ENCODE measurements around the gene VIPR2. TPM values are rescaled to one million over a fixed set of nuclear protein-coding genes. Genes with fewer than 3 reads are reported as not detected.

Gene VIPR2
- total and polyA plus RNA-seq, 4 donors: 6.0 to 11.3 (median 8.4) TPM

DNA sequence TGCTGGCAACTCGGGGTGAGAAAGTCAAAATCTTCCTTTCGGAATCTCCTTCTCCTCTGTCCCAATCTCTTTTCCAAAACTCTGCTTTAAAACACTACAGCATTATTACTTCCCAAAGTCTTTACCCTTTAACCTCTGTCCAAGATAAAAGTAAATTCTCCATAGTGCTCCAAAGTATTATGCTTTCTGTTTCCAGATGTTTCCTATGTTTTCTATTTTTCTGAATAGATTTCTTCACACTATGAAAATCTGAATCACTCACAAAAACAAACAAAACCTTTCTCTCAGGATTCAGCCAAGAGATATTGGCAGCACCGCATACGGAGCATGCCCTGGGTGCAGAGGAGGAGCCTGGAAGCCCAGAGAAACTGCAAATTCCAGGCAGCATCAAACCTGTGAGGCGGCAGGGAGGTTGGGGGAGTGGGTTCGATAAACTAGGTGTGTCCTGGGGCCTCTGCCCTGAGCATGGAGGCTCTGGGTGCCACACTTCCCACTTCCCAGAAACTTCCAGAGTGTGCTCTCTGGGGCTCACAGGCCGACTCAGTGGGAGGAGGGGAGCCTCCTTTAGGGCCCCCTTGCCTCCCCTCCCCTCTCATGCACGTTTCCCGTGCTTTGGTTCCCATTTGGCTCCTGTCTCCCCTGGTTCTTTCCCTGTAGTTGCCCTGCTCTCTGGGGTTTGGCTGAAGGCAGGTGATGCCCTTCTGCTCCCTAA is 35.6 kb downstream of the VIPR2 start:
- no peak for DNase-seq (ENCODE audit: low read depth in 4 of 6, low spot score in 6 of 6)
- H3K4me1 ChIP-seq (ENCODE audit: control insufficient read depth, insufficient read depth, low read length): peaks cover 30% of the 10 kb centered on the region
- no peak overlapping the region for H3K27ac ChIP-seq (ENCODE audit: low read depth, low read length)
- H3K4me3 ChIP-seq (ENCODE audit: low read depth, low read length): no peak overlapping the region
- H3K36me3 ChIP-seq (ENCODE audit: control insufficient read depth, insufficient read depth, low read length): peaks cover 21% of the 10 kb centered on the region
- 44% methylated on average over 5 of the region's 9 CpGs for WGBS (ENCODE audit: insufficient coverage)
- peaks cover 2% of the 10 kb centered on the region for H3K27me3 ChIP-seq (ENCODE audit: control insufficient read depth, insufficient read depth, low read length)
- no peaks in the 10 kb centered on the region for H3K9me3 ChIP-seq (ENCODE audit: control insufficient read depth, insufficient read depth, low read length)

DNA sequence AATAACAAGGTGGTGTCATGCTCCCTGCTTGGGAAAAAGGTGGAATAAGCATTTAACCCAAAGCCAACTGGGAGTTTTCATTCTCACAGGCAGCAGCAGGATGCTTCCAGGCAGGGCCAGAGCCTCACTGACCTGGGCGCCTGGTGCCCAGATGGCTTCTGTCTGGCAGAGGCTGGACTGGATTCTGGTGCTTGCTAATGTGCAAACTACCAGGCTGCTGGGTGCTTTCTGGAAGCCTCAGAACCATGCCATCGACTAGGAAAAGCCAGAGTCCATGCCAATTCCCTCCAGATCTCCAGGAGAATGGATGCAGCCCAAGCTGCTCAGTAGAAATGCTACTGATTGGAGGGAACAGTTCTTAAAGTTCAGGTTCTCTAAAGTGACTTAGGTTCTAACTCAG is 36.2 kb downstream of the VIPR2 start:
- Histone ChIP-seq H3K4me1 (ENCODE audit: control insufficient read depth, insufficient read depth, low read length) (peaks cover 30% of the 10 kb centered on the region), H3K27me3 (ENCODE audit: control insufficient read depth, insufficient read depth, low read length) (peaks cover 2% of the 10 kb centered on the region), H3K27ac (ENCODE audit: low read depth, low read length) (no peak overlapping the region), H3K4me3 (ENCODE audit: low read depth, low read length) (no peak overlapping the region), H3K36me3 (ENCODE audit: control insufficient read depth, insufficient read depth, low read length) (peaks cover 21% of the 10 kb centered on the region), H3K9me3 (ENCODE audit: control insufficient read depth, insufficient read depth, low read length) (no peaks in the 10 kb centered on the region)
- 86% methylated on average over 1 of the region's 2 CpGs for WGBS (ENCODE audit: insufficient coverage)
- no peak for DNase-seq (ENCODE audit: low read depth in 4 of 6, low spot score in 6 of 6)

DNA sequence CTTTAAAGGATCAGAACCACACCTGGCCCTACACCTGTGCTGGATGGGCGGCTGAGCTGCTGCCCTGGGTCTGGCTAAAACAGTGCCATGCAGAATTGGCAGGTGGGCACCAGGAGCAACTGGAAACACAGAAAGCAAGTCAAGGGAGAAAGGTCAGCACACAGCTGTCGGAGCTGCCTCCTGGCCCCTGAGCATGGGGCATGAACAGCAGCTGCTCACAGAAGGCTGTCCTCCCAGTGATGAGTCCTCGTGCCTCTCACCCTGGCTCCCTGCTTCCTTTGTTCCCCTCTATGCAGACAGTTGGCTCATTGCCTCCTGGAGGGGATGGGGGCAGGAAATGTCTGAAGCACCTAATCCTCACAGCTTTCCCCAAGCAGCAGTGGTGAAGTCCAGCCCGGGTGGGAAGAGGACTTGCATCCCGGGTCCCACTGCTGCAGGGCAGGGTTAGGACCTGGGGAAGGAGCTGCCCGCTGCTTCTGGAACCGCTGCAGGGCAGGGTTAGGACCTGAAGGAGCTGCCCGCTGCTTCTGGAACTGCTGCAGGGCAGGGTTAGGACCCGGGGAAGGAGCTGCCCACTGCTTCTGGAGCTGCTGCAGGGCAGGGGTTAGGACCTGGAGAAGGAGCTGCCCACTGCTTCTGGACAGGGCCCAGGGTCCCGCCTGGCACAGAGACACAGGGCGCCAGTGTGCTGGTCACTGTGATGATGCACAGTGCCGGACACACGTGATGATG is 37.3 kb downstream of the VIPR2 start:
- no peaks in the 10 kb centered on the region for H3K9me3 ChIP-seq (ENCODE audit: control insufficient read depth, insufficient read depth, low read length)
- no peak overlapping the region for H3K27ac ChIP-seq (ENCODE audit: low read depth, low read length)
- no peak overlapping the region for H3K4me3 ChIP-seq (ENCODE audit: low read depth, low read length)
- WGBS (ENCODE audit: insufficient coverage): 77% methylated on average over 11 of the region's 13 CpGs
- DNase-seq (ENCODE audit: low read depth in 4 of 6, low spot score in 6 of 6): no peak
- peaks cover 28% of the 10 kb centered on the region for H3K36me3 ChIP-seq (ENCODE audit: control insufficient read depth, insufficient read depth, low read length)
- H3K4me1 ChIP-seq (ENCODE audit: control insufficient read depth, insufficient read depth, low read length): peaks cover 30% of the 10 kb centered on the region
- peaks cover 2% of the 10 kb centered on the region for H3K27me3 ChIP-seq (ENCODE audit: control insufficient read depth, insufficient read depth, low read length)

DNA sequence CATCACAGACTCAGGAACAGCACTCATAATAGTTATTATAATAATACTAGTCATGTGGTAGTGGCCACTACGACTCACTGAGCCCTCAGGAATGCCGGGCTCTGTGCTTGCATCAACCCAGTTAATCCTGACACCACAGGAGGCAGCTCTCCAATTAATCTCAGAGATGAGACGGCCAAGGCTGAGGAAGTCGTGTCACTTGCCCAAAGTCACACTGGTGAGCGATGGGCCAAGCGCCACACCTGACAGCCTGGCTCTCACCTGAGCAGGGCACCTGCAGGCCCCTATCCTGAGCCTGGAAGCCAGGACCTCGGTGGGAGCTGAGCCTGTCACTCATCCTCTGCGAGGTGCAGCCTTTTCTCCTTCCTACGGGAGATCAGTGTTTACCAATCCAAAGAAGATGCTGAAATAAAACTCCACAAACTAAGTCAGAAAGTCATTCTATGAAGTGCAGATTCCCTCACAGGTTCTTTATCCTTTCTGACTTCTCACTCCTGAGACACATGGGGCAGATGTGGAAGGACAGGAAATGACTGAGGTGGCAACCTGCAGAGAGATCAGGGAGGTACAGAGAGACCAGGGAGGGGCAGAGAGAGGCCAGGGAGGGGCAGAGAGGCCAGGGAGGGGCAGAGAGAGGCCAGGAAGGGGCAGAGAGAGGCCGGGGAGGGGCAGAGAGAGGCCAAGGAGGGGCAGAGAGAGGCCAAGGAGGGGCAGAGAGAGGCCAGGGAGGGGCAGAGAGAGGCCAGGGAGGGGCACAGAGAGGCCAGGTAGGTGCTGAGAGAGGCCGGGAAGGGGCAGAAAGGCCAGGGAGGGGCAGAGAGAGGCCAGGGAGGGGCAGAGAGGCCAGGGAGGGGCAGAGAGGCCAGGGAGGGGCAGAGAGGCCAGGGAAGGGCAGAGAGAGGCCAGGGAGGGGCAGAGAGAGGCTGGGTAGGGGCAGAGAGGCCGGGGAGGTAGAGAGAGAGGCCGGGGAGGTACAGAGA is 38.5 kb downstream of the VIPR2 start:
- peaks cover 2% of the 10 kb centered on the region for H3K27me3 ChIP-seq (ENCODE audit: control insufficient read depth, insufficient read depth, low read length)
- no peak overlapping the region for H3K4me3 ChIP-seq (ENCODE audit: low read depth, low read length)
- WGBS (ENCODE audit: insufficient coverage): 69% methylated on average over 11 of the region's 13 CpGs
- H3K36me3 ChIP-seq (ENCODE audit: control insufficient read depth, insufficient read depth, low read length): peaks cover 28% of the 10 kb centered on the region
- no peak for DNase-seq (ENCODE audit: low read depth in 4 of 6, low spot score in 6 of 6)
- no peaks in the 10 kb centered on the region for H3K9me3 ChIP-seq (ENCODE audit: control insufficient read depth, insufficient read depth, low read length)
- H3K4me1 ChIP-seq (ENCODE audit: control insufficient read depth, insufficient read depth, low read length): peaks cover 27% of the 10 kb centered on the region
- no peak overlapping the region for H3K27ac ChIP-seq (ENCODE audit: low read depth, low read length)

DNA sequence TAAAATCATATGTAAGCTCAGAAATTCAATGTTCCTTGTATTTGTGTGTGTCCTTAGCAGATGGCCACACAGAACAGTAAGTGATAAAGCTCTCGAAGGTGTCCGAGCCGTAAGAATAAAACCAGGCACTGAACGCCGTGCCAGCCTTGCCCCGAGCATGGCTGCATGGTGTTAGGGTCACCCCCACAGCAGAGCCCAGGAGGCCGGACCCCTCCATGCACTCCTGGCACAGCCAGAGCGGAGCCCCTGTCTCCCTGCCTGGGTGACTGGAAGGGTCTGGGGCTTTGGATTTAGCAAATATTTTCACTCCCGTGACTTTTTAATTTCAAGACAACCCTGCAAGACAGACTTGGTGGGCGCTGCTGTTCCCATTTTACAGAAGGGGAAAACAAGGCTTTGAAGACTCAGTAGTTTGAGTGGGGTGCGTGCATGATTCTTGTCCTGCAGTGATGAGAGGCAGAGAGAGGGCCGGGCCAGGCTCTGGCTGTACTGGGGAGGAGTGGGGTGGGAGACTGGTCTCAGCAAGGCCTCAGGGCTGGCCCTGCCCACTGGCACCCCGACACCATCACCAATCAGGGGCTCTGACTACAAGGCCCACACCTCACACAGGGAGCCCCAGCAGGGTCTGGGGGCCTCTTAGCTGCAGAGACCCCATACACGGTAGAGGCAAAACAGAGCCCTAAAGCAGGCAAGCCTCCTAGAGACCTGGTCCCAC is 39.4 kb downstream of the VIPR2 start:
- Histone ChIP-seq H3K27ac (ENCODE audit: low read depth, low read length) (no peak overlapping the region), H3K4me1 (ENCODE audit: control insufficient read depth, insufficient read depth, low read length) (peaks cover 27% of the 10 kb centered on the region), H3K36me3 (ENCODE audit: control insufficient read depth, insufficient read depth, low read length) (peaks cover 28% of the 10 kb centered on the region), H3K9me3 (ENCODE audit: control insufficient read depth, insufficient read depth, low read length) (no peaks in the 10 kb centered on the region), H3K4me3 (ENCODE audit: low read depth, low read length) (no peak overlapping the region), H3K27me3 (ENCODE audit: control insufficient read depth, insufficient read depth, low read length) (peaks cover 2% of the 10 kb centered on the region)
- 96% methylated on average over 9 of the region's 14 CpGs for WGBS (ENCODE audit: insufficient coverage)
- DNase-seq (ENCODE audit: low read depth in 4 of 6, low spot score in 6 of 6): no peak

DNA sequence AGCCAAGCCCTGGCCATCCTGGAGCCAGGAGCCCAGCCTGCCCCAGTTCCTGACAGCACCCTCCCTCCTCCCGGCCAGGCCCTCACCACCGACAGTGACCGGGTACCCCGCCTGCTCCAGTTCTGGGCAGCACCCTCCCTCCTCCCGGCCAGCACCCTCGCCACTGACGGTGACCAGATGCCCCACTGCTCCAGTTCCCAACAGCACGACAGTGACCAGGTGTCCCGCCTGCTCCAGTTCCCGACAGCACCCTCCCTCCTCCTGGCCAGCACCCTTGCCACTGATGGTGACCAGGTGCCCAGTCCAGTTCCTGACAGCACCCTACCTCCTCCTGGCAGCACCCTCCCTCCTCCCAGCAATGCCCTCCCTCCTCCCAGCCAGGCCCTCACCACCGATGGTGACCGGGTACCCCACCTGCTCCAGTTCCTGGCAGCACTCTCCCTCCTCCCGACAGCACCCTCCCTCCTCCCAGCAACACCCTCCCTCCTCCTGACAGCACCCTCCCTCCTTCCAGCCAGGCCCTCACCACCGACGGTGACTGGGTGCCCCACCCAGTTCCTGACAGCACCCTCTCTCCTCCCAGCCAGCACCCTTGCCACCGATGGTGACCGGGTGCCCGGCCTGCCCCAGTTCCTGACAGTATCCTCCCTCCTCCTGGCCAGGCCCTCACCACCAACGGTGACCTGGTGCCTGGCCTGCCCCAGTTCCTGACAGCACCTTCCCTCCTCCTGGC is 40.3 kb downstream of the VIPR2 start:
- H3K4me1 ChIP-seq (ENCODE audit: control insufficient read depth, insufficient read depth, low read length): peaks cover 31% of the 10 kb centered on the region
- no peaks in the 10 kb centered on the region for H3K9me3 ChIP-seq (ENCODE audit: control insufficient read depth, insufficient read depth, low read length)
- no peak overlapping the region for H3K4me3 ChIP-seq (ENCODE audit: low read depth, low read length)
- peaks cover 30% of the 10 kb centered on the region for H3K36me3 ChIP-seq (ENCODE audit: control insufficient read depth, insufficient read depth, low read length)
- H3K27me3 ChIP-seq (ENCODE audit: control insufficient read depth, insufficient read depth, low read length): peaks cover 2% of the 10 kb centered on the region
- no peak for DNase-seq (ENCODE audit: low read depth in 4 of 6, low spot score in 6 of 6)
- H3K27ac ChIP-seq (ENCODE audit: low read depth, low read length): no peak overlapping the region
- WGBS (ENCODE audit: insufficient coverage): 85% methylated on average over 19 of the region's 19 CpGs

DNA sequence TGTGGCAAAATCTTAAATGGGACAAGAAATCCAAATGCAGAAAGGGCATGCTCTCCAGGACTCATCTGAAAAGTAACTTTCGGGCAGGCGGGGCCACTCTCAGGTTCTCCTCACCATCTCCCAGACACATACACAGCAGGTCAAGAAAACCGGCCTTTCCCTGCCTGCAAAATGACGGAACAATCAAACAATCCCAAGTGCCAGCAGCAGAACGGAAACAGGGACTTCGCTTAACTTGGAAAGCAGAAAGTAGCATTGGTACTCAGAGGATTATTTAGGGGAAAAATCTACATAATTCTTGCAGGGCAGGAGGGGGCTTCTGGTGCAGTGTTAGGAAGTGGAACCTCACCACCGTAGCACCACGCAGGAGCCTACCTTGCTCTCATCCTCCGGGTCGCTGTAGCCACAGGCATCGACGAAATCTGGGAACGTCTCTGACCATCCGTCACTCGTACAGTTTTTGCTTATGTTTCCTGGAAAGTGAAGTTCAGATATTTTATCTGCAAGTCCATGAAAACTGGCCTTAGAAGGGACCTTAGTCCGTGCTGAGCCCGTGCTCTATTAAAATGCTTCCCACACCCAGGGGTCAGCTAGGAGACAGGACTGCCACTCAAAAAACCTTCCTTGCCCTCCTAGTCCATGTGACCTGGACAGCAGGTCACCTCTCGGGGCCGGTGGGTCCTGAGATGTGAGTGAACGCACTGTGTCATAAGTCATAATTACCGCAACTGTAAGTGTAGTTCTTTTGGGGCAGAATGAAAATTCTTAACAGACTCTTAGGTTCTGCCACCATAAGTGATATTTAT is 41.1 kb downstream of the VIPR2 start:
- no peak overlapping the region for H3K4me3 ChIP-seq (ENCODE audit: low read depth, low read length)
- DNase-seq (ENCODE audit: low read depth in 4 of 6, low spot score in 6 of 6): no peak

DNA sequence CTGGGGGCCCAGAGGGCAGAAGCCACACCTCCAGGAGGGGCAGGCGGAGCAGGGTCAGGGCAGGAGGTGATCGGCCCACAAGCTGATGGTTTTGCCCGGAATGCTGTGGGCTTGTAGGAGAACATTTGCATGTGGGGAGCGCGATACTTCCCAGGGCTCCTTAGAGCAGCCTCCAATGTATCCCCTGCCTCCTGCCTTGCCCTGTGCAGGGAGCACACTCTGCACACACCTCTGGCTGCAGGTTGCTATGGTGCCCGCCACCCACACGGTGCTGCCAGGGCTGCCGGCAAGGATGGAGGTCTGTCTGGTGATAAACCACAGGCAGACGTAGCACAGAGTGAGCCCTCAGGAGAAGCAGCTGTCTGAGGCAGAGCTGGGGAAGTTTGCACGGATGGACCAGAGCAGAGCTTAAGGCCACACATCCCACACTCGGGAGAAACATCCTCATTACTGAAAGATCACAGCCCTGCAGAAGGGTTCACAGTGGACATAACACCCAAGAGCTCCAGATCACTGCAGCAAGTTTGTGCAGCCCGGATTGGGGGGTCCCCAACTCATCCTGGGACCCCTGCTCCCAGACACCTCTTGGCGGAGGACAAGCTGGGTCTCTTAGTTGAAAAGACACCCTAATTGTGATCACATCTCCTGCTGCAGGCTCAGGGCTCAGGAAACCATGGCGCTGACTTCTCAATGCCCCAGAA is 41.8 kb downstream of the VIPR2 start:
- no peak overlapping the region for H3K4me3 ChIP-seq (ENCODE audit: low read depth, low read length)
- H3K9me3 ChIP-seq (ENCODE audit: control insufficient read depth, insufficient read depth, low read length): no peaks in the 10 kb centered on the region
- no peak overlapping the region for H3K27ac ChIP-seq (ENCODE audit: low read depth, low read length)
- H3K36me3 ChIP-seq (ENCODE audit: control insufficient read depth, insufficient read depth, low read length): peaks cover 36% of the 10 kb centered on the region
- DNase-seq (ENCODE audit: low read depth in 4 of 6, low spot score in 6 of 6): no peak
- H3K27me3 ChIP-seq (ENCODE audit: control insufficient read depth, insufficient read depth, low read length): peaks cover 2% of the 10 kb centered on the region
- 81% methylated on average over 14 of the region's 14 CpGs for WGBS (ENCODE audit: insufficient coverage)
- peaks cover 36% of the 10 kb centered on the region for H3K4me1 ChIP-seq (ENCODE audit: control insufficient read depth, insufficient read depth, low read length)

More for the DNA sequence above, 41.1 kb downstream of the VIPR2 start:
- Histone ChIP-seq H3K4me1 (ENCODE audit: control insufficient read depth, insufficient read depth, low read length) (peaks cover 29% of the 10 kb centered on the region), H3K27me3 (ENCODE audit: control insufficient read depth, insufficient read depth, low read length) (peaks cover 2% of the 10 kb centered on the region), H3K36me3 (ENCODE audit: control insufficient read depth, insufficient read depth, low read length) (peaks cover 33% of the 10 kb centered on the region), H3K9me3 (ENCODE audit: control insufficient read depth, insufficient read depth, low read length) (no peaks in the 10 kb centered on the region), H3K27ac (ENCODE audit: low read depth, low read length) (no peak overlapping the region)
- 94% methylated on average over 18 of the region's 21 CpGs for WGBS (ENCODE audit: insufficient coverage)
